LHCN-M2 (cell line): ENCODE measurements around the gene C14orf180. TPM values are rescaled to one million over a fixed set of nuclear protein-coding genes. Genes with fewer than 3 reads are reported as not detected.
"Not testable (repeated sequence)": the region's sequence is repeated elsewhere in the genome, so short reads cannot be mapped to it uniquely, and the experiment has no call there.

Experiments
- DNase-seq: peaks from one replicate; pipeline ENCODE4 v3.0.0-alpha.2; 2012; ENCODE audit warnings: low read depth
- total RNA-seq: library from RNA; depleted of rRNA; stranded (reverse); fragments of >200 nt; gene quantifications from 2 replicates; pipeline ENCODE4 v1.2.3, GENCODE V29; 2014

The C14orf180 gene
- total RNA-seq, 1 experiment from 2014 or later = not detected

DNA sequence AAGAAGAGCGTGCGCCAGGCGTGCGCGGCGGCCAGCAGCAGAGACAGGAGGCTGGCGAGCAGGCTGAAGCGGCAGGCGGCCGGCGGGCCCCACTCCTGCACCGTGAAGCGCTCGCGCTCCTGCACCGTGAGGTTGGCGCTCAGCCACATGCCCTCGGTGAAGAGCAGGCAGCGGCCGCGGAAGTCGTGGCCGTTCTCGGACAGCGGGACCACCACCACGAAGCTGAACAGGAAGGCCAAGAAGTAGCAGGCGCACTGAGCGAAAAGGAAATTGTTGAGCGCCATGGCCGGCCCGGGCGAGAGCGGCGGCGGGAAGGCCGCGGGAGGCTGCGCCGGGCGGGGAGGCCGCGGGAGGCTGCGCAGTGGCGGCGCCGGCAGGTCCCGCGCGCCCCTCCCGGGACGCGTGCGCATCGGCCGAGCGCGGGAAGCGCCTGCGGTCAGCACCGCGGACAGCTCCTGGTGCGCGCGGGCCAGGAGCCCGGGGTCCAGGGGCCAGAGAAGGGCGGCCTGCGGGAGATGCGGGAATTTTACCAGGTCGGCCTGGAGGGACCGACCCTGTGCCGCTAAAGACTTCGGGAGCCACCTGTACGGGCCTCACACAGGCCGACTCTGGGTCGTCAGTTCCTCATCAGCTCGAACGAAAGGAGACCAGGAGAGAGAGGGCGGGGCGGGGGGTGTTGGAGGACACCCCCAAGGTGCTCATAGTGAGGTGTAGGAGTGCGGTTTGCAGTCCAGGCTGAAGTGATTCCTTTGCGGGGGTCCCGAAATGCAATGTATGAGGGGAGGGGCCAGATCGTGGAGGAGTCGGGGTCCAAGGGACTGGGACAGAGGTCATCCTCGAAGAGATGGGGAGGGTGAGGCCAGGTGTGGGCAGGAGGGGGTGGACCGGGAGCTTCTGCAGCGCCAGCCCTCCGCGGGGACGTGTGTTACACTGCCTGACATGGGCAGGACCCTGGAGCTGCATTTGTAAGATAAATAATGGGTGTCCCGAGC lies 25.2 kb downstream of the C14orf180 start, which contains the start of gene TMEM179:
Gene TMEM179 (minus strand): TSS at position 315 of the 992 bp plus-strand sequence. CDS start 31 bp downstream, at position 284.
- no peak for DNase-seq

DNA sequence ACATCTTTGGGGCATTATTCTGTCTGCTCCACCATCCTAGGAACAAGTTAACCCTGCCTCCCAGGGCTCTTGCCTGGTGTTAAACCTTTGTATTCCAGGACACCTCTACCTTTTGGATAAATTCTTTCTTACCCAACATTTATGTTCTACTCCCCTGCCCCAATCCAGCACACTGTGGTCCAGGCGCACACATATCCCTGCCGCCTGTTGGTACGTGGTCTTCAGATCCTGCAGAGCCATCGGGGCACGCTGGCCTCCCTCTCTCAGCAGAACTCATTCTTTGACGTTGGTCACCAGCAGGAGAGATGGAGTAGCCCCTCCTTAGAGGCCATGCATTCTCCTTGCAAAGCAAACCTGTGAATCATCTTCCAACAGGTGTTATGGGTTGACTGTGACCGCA lies 30.1 kb downstream of the C14orf180 start:
- no peak for DNase-seq

DNA sequence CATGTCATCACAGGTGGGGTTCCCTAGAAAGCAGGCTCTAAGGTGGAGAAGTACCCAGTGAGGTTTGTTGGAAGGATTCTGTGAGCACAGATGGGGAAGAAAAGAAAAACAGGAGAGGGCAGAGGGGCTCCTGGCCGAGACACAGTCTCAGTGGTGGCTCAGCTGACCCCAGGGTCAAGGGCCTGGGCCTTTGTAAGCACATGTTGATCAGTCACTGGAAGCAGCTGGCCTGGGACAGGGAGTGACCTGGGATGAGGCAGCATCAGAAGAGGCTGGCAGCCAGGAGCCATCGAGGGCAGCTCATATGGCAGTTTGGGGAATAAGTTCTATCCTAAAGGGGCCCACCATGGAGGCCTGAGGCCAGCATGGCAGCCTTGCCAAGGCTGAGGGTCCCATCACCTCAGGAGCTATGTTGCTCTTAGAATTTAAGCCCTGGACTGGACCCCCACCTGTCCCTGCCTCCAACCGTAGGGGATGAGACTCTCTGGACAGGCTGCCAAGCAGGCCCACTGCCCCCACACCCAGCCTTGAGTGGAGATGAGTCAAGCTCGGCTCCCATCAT lies 31.3 kb downstream of the C14orf180 start:
- no peak for DNase-seq

DNA sequence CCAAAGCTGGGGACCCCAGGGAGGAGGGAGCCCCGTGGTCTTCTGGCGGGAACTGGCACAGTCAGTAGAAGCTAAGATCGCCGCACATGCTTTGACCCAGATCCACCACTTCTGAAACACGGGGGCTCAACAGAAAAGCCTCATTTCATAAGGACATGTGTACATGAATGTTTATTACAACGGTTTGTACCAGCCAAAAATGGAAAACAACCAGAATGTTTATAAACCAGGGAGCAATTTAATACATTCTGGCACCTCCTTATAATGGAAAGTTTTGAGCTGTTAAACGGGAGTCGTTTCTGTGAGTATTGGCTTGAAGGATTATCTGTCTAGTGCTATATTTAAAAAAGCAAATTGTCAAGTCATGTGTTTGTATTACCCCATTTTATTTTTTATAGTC lies 32.3 kb downstream of the C14orf180 start:
- DNase-seq = no peak

GRCh38 chr14:104614126-104614812 lies 34.7 kb downstream of the C14orf180 start:
- no peak for DNase-seq

GRCh38 chr14:104624939-104625338 lies 45.4 kb downstream of the C14orf180 start:
- no peak for DNase-seq

DNA sequence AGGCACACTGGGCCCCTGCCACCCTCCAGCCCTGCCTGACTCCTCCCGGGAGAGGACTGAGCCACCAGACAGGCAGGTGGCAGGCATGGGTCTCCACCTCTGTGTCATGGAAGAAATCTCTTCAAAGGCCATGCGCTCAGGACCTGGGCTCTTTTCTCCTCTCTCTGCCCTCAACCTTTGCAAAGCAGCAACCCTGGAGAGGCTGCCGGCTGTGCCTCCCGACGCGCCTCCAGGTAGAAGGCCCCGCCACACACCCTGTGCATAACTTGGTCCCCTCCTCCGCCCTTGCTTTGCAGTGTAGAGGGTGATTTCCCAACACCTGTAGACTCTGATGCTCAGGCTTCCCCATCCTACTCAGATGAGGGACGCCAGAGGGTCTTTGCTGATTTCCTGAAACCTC lies 53.2 kb downstream of the C14orf180 start:
- no peak for DNase-seq

GRCh38 chr14:104633276-104634137 lies 53.9 kb downstream of the C14orf180 start:
- DNase-seq = no peak

DNA sequence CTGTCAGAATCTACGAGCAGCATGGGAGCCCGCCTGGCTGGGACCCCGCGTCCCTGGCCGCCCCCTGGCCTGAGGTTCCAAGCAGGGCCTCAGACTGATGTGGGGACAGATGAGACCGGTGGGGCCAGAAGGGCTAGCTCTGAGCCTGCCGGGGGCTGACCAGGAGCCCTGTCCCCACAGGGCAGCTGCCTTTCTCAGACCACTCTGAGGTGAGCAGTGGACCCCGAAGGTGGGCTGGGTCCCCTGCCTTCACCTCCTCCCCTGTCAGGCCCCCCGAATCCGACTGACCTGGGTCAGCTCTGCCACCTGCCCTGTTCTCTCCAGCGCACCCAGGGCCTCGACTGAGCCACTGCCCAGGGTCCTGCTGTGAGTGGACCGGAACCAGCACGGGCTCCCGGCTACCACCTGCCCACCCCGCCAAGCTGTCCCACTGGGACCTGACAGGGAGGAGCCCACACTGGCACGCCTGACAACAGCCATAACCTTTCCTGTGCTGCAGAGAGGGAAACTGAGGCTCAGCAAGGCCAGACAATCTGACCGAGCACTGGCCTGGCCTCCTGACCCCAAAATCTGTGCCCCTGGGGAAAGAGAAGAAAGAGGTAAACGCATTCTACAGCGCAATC lies 54.7 kb downstream of the C14orf180 start:
- DNase-seq = no peak

GRCh38 chr14:104634886-104635570 lies 55.5 kb downstream of the C14orf180 start:
- no peak for DNase-seq

DNA sequence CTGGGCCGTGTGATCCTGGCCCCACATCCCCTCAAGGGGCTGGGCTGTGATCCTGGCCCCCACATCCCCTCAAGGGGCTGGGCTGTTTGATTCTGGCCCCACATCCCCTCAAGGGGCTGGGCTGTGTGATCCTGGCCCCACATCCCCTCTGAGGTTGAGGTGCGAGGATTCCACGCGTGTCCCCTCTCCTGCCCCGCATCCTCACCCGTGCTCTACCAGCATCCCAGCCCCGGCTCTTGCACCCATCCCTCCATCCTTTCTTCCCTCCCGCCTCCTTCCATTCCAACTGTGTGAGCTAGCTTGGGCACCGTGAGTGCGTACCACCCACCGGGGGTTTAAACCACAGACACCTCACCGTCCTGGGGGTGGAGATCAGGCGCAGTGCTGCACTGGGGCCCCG lies 56.2 kb downstream of the C14orf180 start:
- DNase-seq = no peak

GRCh38 chr14:104636131-104636530 lies 56.6 kb downstream of the C14orf180 start:
- DNase-seq = no peak

DNA sequence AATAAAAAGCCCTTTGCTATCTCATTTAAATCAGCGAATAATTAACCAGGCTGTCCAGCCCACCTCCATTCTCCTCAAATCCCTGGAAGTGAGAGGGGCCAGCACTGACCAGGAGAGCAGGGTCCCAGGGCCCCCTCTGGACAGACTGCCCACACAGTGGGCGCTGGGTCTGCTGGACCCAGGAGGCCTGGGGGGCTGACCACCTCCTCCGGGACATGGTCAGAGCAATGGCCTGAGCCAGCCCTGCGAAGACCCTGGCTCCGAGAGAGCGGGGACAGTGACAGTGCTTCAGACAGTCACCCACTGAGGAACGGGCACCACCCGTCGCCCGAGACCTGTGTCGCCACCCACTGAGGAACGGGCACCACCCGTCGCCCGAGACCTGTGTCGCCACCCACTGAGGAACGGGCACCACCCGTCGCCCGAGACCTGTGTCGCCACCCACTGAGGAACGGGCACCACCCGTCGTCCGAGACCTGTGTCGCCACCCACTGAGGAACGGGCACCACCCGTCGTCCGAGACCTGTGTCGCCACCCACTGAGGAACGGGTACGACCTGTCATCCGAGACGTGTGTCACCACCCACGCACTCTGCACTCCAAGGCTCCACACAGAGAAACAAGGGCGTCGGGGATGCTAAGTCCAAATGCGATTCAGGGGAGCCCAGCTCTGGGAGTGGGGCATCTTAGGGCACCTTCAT lies 57.4 kb downstream of the C14orf180 start:
- not testable (repeated sequence) for DNase-seq

DNA sequence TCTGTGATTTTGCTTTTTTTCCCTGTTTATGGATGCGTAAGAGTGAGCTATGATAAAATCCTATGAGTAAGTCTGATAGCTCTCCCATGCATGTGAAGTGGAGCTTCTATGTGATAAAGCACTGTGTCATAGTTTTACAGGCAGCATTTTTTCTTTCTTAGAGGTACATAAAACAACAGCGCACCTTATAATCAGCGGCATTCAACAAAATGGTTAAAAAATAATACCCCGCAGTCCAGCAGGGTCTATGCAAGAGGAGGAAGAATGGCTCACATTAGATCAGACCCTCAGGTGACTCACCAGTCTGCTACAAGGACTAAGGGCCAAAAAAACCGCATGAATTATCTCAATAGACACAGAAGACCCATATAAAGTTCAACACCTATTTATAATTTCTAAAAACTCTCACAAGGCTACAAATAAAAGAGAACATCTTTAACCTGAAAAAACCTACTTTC lies 58.0 kb downstream of the C14orf180 start:
- no peak for DNase-seq

- no peak for DNase-seq
Measured at GRCh38 chr14:104638190-104638589, 58.6 kb downstream of the C14orf180 start.

GRCh38 chr14:104638927-104639450 lies 59.4 kb downstream of the C14orf180 start:
- DNase-seq = no peak

DNA sequence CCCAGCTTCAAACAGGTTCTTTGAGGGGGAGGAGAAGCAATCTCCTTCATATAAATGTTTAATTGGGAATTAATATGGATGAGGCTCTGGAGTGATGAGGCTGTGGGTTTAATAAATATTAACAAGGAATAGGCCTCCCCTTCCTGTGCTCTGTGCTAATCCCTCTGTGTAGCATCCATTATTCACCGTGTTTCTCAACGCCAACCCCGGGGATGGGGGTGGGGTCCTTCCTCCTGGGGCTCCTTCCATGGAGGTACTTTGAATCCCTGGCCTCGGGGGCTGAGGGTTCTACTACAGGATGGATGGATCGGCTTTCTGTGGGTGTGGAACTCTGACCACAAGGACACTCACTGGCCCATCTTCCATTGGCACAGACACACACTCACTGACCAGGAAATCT lies 59.9 kb downstream of the C14orf180 start:
- DNase-seq = no peak
